Pancreas (tissue), 10 donors: ENCODE data around the gene TBCE. TPM values are rescaled to one million over a fixed set of nuclear protein-coding genes. Genes with fewer than 3 reads are reported as not detected.

ENCODE experiments used
- ATAC-seq, 4 donors: fragments of 200-7000 bp; cut with Tn5 transposase; one replicate each; pipeline versions ENCODE4 v1.8.0 to v1.9.1; 2020; ENCODE audit warnings: mild to moderate bottlenecking in 4 of 4, moderate library complexity in 4 of 4
- DNase-seq, 6 donors: peaks; one replicate each; pipeline ENCODE4 v3.0.0-alpha.2; 2020
- FAIRE-seq: peaks from 2 replicates; lab custom pipeline; 2012; peaks lifted over from hg19 to GRCh38; lab: Jason Lieb, UNC
- H3K27ac ChIP-seq, 4 donors: fragments of 200-600 bp; sonication (generic); 1 replicate in 3 of 4; 2 replicates in 1 of 4; pipeline versions ENCODE4 v1.5.0 to v1.8.0; 2020
- H3K27me3 ChIP-seq, 4 donors: fragments of 200-600 bp; one replicate each; pipeline ENCODE4 v1.8.0; 2021
- H3K36me3 ChIP-seq, 3 donors: fragments of 200-600 bp; sonication (generic) in 1 of 3; one replicate each; pipeline versions ENCODE4 v1.5.0 to v1.8.0; 2020 to 2021
- H3K4me1 ChIP-seq, 3 donors: fragments of 200-600 bp; one replicate each; pipeline ENCODE4 v1.8.0; 2021
- H3K4me3 ChIP-seq, 4 donors: fragments of 200-600 bp; sonication (generic) in 2 of 4; one replicate each; pipeline versions ENCODE4 v1.5.0 to v1.8.0; 2020 to 2021
- H3K9me3 ChIP-seq, 4 donors: fragments of 200-600 bp; one replicate each; pipeline ENCODE4 v1.8.0; 2021
- CTCF ChIP-seq, 4 donors: fragments of 200-600 bp; sonication (generic) in 3 of 4; IDR thresholded peaks; one replicate each; pipeline versions ENCODE4 v1.5.0 to v1.8.0; 2021; ENCODE audit warnings: antibody characterized with exemption in 4 of 4
- WGBS, 2 donors: extraction: QIAGEN DNeasy Blood & Tissue Kit; methylation state at CpG; one replicate each; pipeline ENCODE4 v1.1.7; 2013; 5-methylcytosine and 5-hydroxymethylcytosine counted together
- intact Hi-C, 3 donors: fragments of 100-400 bp; cut with DNase I; formaldehyde crosslinking; loops; one replicate each; pipeline versions ENCODE4 v1.11.1 to v1.14.2; 2022
- polyA plus RNA-seq, 2 donors: library from polyadenylated mRNA; stranded (reverse); fragments of 200-250 nt; gene quantifications; one replicate each; pipeline ENCODE4 v1.2.3, GENCODE V29; 2013
- total RNA-seq, 6 donors: library from RNA; stranded (reverse); fragmentation: NEBNext Ultra II Directional in 4 of 6; extraction: Animal tissue kit (Norgen Biotek cat#: 25700) in 4 of 6; gene quantifications; one replicate each; pipeline versions ENCODE4 v1.2.1 to v1.2.4, GENCODE V29; 2021 to 2023
- donor health status: healthy with polysubstance abuse.
- donor health status: DM: no; HTN: no; CAD: no; lungs with moderate emphysema.
- donor health status: DM: no; HTN: no; CAD: no.
- donor health status: control.
- donor health status: control.
- donor health status: Bipolar disorder and iron deficiency.
- donor health status: DM: yes; HTN: yes; CAD: no.
- donor health status: DM: no; HTN: no; CAD: no.
- donor health status: DM: no; HTN: no; CAD: no.
- donor health status: DM: yes; HTN: yes; CAD: no.

Gene TBCE
- total RNA-seq = 10 to 100 TPM in 3 of 6 donors, 1 to 10 TPM in 3; 6.9 to 13.6 (median 9.8) TPM
- polyA plus RNA-seq = 10 to 100 TPM; 17.1 to 18.8 TPM

GRCh38 chr1:235367000-235367908 is at the start of gene TBCE:
TBCE (plus strand) TSS chr1:235367427; CDS start chr1:235380050, 12,623 bp downstream.
- whole genome bisulfite sequencing, 2 donors = 0% methylated on average over 38 of the region's 38 CpGs
- TF ChIP-seq CTCF (IDR thresholded peaks at IDR 0.05) = no peak
- ATAC-seq = peak; percentile 99 to 100 (median 100)
- Histone ChIP-seq H3K4me3 (peak within 1 kb of the TSS; percentile 53 to 74 (median 68)), H3K27ac (peak within 1 kb of the TSS; percentile 79 to 84 (median 81)), H3K4me1 (peaks cover 0 to 6% (median 0%) of the 10 kb centered on the region in 3 donors), H3K9me3 (no peaks in the 10 kb centered on the region), H3K27me3 (no peaks in the 10 kb centered on the region), H3K36me3 (no peaks in the 10 kb centered on the region)
- DNase-seq = peak; percentile 94 to 99 (median 98)
- FAIRE-seq = peak; percentile 95
- intact Hi-C loops = no loop called here

- WGBS, 2 donors = 93 to 96% methylated on average over 2 of the region's 2 CpGs
- Histone ChIP-seq H3K4me1 (peaks cover 0 to 17% (median 9%) of the 10 kb centered on the region in 3 donors), H3K36me3 (no peaks in the 10 kb centered on the region), H3K27ac (no peak overlapping the region), H3K4me3 (no peak overlapping the region), H3K9me3 (no peaks in the 10 kb centered on the region), H3K27me3 (no peaks in the 10 kb centered on the region)
- intact Hi-C loops = no loop called here
- no peak for TF ChIP-seq CTCF (IDR thresholded peaks at IDR 0.05)
- DNase-seq (no peak), ATAC-seq (no peak), FAIRE-seq (no peak)
Measured at GRCh38 chr1:235319255-235319654, 48.0 kb upstream of the TBCE start.

GRCh38 chr1:235320521-235321179 is 46.6 kb upstream of the TBCE start:
- FAIRE-seq = no peak
- H3K4me1 ChIP-seq = peaks cover 10 to 25% (median 18%) of the 10 kb centered on the region in 3 donors
- intact Hi-C loops = loop anchor here in 1 of 3 donors (10.0 kb wide), 1 partner anchor 66 kb away; no protein-coding TSS in a partner anchor
- no peaks in the 10 kb centered on the region for H3K27me3 ChIP-seq
- DNase-seq = no peak
- 77 to 81% methylated on average over 6 of the region's 6 CpGs for WGBS, 2 donors
- ATAC-seq = no peak
- no peak overlapping the region for H3K27ac ChIP-seq
- H3K9me3 ChIP-seq = no peaks in the 10 kb centered on the region
- no peak for TF ChIP-seq CTCF (IDR thresholded peaks at IDR 0.05)
- H3K4me3 ChIP-seq = no peak overlapping the region
- no peaks in the 10 kb centered on the region for H3K36me3 ChIP-seq

GRCh38 chr1:235324296-235324695 is 42.9 kb upstream of the TBCE start:
- WGBS, 2 donors = 94% methylated on average over 5 of the region's 5 CpGs
- H3K4me3 ChIP-seq = no peak overlapping the region
- FAIRE-seq (no peak), DNase-seq (no peak), ATAC-seq (no peak)
- intact Hi-C loops = loop anchor here in 1 of 3 donors (10.0 kb wide), 1 partner anchor 69 kb away; no protein-coding TSS in a partner anchor
- H3K36me3 ChIP-seq = no peaks in the 10 kb centered on the region
- no peaks in the 10 kb centered on the region for H3K27me3 ChIP-seq
- no peak overlapping the region for H3K27ac ChIP-seq
- no peaks in the 10 kb centered on the region for H3K9me3 ChIP-seq
- H3K4me1 ChIP-seq = peaks cover 18 to 29% (median 26%) of the 10 kb centered on the region in 3 donors
- TF ChIP-seq CTCF (IDR thresholded peaks at IDR 0.05) = no peak
